NCI-H128 (cell line): ENCODE results near the gene NASP.

Experiments
- DNase-seq: peaks from one replicate; lab custom pipeline; 2025; ENCODE audit not compliant: unreplicated experiment; lab: John Stamatoyannopoulos, UW

Gene NASP

DNA sequence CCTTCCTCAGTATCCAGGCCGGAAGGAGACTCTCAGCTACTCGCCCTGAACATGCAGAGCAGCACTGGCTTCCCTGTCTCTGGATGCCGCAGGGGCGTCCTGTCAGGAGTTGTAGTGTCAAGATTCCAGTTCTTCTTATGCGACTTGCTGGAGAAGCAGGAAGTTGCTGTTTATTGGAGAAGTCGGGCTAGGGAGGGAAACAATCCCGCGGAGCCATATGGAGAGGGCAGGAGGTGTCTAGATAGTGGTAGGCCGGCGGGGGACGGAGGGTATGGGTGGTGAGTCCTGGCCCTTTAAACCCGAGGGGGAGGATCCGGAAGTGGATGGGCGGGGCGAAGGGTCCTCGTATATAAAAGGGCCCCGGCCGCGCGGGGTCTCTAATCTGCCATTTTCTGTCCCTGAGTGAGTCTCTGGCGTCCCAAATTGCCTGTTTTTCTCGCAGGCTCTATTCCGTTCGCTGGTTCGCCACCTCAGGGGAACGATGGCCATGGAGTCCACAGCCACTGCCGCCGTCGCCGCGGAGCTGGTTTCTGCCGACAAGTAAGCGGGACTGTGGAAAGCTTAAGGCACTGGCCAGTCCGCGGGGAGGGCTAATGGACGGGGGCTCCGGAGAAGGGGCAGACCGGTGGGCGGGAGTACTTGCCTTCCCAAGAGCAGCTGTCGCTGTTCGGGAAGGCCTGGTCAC, at the start of gene NASP:
NASP (plus strand) TSS at position 376 of the 685 bp plus-strand sequence; CDS start at position 482, 106 bp downstream.
- DNase-seq: peak; percentile 88

DNA sequence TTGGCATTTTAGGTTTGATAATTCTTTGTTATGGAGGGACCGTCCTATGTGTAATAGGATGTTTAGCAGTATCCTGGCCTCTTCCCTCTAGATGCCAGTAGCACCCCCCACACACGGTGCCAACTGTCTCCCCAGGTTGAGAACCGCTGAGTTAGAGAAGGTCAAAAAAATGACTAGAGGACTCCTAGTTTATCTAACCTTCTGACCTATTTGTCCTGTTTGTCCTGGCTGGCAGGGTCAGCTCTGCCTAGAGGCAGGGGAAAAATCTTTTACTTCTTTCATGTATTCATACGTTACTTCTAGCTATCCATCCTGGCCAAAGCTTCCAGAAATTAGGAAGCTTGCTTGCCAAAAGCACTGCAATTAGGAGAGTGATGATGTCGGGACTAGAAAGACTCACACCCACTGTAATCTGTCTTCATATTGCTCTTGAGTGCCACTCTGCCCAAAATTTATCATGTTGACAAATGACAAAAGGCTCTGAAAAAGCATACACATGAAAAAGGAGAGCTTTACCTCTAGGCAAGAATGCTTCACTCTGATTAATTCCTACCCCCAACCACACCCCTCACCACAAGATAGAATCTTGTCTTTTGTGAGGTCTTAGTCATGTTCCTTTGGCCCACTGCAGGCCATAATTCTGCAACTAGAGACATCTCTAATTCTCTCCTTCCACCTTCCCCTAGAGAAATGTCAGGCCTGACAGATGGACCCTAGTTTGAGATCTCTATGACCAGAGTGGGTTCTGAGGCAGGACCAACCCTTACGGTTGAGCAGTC, 47.7 kb upstream of the NASP start:
- no peak for DNase-seq

DNA sequence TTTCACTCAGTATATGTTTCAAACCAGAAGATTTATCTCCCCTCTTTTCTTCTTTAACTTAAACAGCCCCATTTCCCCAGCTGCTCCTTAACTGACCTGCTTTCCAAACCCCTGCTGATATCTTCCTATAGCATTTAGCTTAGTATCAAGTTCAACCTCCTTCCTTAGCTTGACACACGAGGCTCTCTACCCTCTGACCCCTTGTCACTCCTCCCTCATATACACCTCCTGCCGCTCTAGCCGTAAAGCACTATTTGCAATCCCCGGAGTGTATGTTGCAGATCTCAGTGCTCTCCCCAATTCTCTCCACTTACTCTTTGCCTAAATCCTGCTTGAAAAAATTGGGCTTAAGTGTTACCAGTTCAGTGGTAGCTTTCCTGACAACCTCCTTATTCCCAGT, 47.0 kb upstream of the NASP start:
- no peak for DNase-seq

DNA sequence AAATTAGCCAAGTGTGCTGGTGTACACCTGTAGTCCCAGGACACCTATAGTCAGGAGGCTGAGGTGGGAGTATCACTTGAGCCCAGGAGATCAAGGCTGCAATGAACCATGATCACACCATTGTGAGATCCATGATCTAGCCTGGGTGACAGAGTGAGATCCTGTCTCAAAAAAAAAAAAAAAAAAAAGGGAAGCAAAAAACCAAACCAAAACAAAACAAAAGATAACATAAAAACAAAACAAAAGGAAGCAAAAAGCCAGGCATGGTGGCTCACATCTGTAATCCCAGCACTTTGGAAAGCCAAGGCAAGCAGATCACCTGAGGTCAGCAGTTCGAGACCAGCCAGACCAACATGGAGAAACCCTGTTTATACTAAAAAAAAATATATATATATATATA, 42.6 kb upstream of the NASP start:
- no peak for DNase-seq

DNA sequence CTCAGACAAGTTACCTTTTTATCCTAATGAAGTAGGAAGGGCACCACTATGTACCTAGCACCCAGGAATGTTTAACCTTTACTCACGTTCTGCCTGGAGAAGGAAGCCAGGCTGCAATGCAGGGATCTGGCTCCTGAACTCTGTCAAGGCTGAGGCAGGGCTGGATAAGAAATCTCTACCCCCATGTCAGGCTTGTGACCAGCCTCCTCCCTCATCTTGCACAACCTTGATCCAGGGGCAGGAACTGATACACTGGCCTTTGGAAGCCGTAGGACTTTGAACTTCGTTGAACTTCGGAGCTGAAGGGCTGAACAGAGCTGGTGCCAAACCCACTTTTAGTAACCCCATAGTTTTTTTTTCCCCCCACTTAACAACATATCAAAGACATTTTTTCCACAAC, 41.2 kb upstream of the NASP start:
- DNase-seq: no peak

DNA sequence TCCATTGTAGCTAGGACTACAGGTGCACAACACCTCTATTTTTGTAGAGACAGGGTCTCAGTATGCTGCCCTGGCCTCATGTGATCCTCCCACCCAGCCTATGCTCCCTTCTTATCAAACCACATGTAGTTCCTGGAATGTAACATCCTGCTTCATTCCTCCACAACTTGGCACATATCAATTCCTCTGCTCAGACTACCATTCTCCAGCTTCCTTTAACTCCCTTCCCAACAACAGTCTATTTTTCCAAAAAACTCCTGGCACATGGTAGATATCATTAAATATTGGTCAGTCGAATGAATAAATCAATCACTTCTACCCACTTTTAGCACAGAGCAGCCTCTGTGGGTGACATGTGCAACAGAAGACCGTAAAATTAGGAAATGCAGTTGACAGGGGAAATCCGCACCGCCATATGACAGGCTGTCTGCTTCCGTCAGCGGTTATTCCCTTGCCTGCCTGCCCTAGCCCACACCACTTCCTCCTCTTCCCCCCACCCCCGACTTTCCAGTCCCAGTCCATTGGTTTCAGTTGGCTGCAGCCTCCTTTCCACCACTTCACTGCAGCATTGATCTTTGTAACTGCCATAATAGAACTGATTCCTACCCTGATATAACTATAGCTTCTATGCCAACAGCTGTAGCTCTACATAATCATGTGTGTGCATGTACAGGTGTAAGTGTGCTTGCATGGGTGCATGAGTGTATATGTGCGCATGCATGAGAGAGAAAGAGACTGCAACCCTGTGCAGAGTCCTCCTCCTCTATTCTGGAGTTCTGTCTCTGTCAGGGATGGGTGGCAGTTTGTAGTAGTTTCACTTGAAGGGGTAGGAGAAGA, 40.0 kb upstream of the NASP start:
- DNase-seq: no peak

DNA sequence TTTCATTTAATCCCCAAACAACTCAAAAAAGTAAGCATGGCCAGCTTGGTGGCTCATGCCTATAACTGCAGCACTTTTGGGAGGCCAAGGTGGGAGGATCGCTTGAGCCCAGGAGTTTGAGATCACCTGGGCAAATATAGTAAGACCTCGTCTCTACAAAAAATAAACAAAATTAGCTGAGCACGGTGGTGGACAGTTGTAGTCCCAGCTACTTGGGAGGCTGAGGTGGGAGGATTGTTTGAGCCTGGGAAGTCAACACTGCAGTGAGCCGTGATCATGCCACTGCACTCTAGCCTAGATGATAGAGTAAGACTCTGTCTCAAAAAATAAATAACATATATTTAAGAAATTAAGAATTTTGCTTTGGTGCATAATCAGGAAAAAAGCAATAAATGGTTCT, 39.3 kb upstream of the NASP start:
- no peak for DNase-seq

DNA sequence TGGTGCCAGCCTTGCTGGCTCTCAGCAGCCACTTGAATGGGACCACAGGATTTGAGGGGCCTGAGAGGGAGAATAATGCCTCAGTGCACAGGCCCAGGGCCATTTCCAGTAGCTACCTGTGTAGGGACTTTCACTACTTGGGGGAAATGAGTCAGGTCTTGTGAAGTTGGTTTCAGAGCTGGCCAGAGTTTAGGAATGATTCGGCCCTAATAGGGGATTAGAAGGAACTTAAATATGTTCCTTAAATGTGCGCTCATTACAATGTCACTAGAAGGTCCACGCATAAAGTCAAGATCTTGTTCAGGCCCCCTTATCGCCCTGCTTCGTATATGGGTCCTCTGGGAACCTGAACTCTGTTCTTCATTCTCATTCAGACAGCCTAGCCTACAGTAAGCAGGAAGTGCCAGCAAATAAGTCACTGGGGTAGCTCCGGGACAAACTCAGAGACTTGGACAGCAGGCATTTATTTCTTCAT, 38.8 kb upstream of the NASP start:
- no peak for DNase-seq

DNA sequence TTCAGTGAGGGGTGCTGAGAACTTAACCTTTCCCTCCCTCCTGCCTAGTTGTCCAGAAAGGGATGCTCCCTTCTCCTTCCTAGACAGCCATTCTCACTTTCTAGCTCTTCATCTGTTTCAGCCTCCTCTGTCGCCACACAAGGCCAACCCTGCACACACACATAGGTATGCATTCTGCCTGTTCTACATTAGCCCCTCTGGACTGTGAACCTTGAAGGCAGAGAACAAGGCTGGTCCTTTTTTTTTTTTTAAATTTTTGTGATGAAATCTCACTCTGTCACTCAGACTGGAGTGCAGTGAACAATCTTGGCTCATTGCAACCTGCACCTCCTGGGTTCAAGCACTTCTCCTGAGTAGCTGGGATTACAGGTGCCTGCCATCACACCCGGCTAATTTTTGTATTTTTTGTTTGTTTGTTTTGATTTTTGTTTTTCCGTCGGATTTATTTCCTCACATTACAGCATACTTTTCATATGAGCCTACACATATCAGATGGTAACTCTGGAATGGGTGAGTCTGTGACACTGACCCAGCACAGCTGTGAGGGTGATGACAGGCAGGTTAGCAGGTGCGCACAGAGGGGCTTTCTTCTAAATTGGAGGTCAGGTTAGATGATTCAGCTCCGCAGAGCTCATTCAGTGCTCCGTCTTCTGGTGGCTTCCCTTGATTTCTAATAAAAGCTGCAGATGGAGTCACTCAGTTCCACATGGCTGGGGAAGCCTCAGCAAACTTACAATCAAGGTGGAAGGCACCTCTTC, 38.1 kb upstream of the NASP start:
- no peak for DNase-seq

- peak; percentile 79 for DNase-seq
These were observed 33.2 kb upstream of the NASP start, which contains the start of gene AKR1A1 for GRCh38 chr1:45550401-45551351. Gene AKR1A1 (plus strand): TSS chr1:45550826. CDS start chr1:45561795, 10,969 bp downstream.

DNA sequence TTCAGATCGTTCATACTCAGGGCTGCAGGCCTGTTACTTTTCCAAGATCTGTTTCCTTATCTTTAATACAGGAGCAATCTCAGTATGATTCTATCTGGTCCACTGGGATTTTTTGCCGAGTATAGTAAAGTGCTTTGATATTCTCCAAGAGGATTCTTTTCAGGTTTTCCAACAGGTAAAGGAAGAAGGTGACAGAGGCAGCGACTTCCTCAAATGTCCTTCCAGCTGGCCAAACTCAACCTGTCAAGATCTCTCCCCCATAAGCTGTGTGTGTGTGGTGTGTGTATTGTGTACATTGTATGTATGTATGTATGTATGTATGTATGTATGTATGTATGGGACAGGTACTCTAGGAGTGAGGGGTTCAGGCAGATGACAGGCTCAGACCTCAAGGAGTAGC, 32.2 kb upstream of the NASP start:
- DNase-seq: no peak

DNA sequence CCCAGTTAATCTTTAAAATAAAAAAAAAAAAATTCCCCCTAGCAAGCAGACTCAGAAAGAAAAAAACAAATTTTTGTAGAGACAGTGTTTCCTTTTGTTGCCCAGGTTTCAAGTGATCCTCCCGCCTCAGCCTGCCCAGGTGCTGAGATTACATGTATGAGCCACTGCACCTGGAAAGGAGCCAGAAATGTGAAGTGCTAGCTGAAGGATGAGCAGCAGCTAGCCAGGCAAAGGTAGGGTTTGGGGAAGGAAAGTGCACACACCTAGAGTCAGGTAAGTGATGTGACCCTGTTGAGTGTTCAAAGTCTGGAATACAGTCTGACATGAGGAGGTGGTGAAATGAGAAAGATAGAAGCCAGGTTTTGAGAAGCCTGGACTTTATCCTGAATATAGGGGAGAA, 31.5 kb upstream of the NASP start:
- peak; percentile 69 for DNase-seq

DNA sequence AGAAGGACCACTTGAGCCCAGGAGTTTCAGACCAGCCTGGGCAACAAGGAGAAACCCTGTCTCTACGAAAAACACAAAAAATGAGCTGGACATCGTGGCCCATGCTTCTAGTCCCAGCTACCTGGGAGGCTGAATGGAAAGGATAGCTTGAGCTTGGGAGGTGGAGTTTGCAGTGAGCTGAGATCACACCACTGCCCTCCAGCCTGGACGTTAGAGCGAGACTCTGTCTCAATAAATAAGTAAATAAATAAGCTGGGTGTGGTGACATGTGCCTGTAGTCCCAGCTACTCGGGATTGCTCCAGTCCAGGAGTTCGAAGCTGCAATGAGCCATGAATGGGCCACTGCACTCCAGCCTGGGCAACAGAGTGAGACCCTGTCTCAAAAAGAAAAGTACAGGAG, 29.6 kb upstream of the NASP start:
- no peak for DNase-seq

- no peak for DNase-seq
These were observed 26.4 kb upstream of the NASP start for GRCh38 chr1:45557422-45557944.

GRCh38 chr1:45563843-45564242, 20.0 kb upstream of the NASP start:
- DNase-seq: no peak

DNA sequence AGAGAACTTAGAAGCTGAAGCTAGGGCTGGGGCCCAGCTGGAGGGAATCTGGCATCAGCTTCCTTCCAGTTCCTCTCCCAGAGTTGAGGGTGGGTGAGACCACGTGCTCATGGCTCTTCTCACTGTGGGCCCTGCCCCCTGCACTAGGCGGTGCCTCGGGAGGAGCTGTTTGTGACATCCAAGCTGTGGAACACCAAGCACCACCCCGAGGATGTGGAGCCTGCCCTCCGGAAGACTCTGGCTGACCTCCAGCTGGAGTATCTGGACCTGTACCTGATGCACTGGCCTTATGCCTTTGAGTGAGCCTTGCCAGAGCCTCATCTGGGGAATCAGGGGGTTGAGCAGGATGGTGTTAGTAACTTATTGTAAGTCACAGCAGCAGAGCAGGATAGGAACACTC, 17.1 kb upstream of the NASP start:
- DNase-seq: no peak

GRCh38 chr1:45567911-45568310, 15.9 kb upstream of the NASP start:
- DNase-seq: no peak

DNA sequence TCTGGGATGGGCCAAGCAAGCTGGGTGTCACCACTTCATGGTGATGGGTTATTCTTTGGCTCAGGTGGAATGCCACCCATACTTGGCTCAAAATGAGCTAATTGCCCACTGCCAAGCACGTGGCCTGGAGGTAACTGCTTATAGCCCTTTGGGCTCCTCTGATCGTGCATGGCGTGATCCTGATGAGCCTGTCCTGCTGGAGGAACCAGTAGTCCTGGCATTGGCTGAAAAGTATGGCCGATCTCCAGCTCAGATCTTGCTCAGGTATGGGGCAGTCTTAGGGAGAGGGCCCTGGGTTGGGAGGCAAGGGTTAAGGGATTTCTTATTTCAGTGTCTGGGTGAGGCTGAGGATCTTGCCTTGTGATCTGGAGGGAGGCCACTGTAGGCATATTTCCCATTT, 15.4 kb upstream of the NASP start:
- DNase-seq: no peak

- DNase-seq: no peak
These were observed 14.3 kb upstream of the NASP start for GRCh38 chr1:45569571-45569961.
